Stimulated activated CD4-positive, alpha-beta T cell treated with anti-CD3 and anti-CD28 coated beads, TNF-alpha, amount 100 ng/mL, for 24 hours (primary cell): ENCODE results near the gene GRHL3.
"Not testable (repeated sequence)": the region's sequence is repeated elsewhere in the genome, so short reads cannot be mapped to it uniquely, and the experiment has no call there.

Experiments used
- DNase-seq, 3 experiments: peaks; one replicate each; pipeline ENCODE4 v3.0.0-alpha.2; 2020; ENCODE audit warnings: low read depth in 3 of 3

Gene GRHL3

GRCh38 chr1:24319312-24319863, at the start of gene GRHL3:
Gene GRHL3 (plus strand): TSS chr1:24319357. CDS start chr1:24319552, 195 bp downstream.
- DNase-seq = no peak

- not testable (repeated sequence) for DNase-seq
Observed at GRCh38 chr1:24274203-24275103, 44.7 kb upstream of the GRHL3 start.

GRCh38 chr1:24275104-24275410, 44.1 kb upstream of the GRHL3 start:
- no peak for DNase-seq

GRCh38 chr1:24275510-24275909, 43.6 kb upstream of the GRHL3 start:
- DNase-seq = no peak

- no peak for DNase-seq
Observed at GRCh38 chr1:24276791-24277190, 42.4 kb upstream of the GRHL3 start.

- DNase-seq = no peak
Observed at GRCh38 chr1:24277420-24278169, 41.6 kb upstream of the GRHL3 start.

- DNase-seq = no peak
Observed at GRCh38 chr1:24278726-24279125, 40.4 kb upstream of the GRHL3 start.

- no peak for DNase-seq
Observed at GRCh38 chr1:24279590-24280232, 39.4 kb upstream of the GRHL3 start.

GRCh38 chr1:24281591-24281990, 37.6 kb upstream of the GRHL3 start:
- DNase-seq = no peak

GRCh38 chr1:24282491-24282890, 36.7 kb upstream of the GRHL3 start:
- no peak for DNase-seq

- no peak for DNase-seq
Observed at GRCh38 chr1:24283326-24284155, 35.6 kb upstream of the GRHL3 start.

GRCh38 chr1:24284156-24284471, 35.0 kb upstream of the GRHL3 start:
- DNase-seq = no peak

GRCh38 chr1:24285231-24285630, 33.9 kb upstream of the GRHL3 start:
- no peak for DNase-seq

- no peak for DNase-seq
Observed at GRCh38 chr1:24286246-24287010, 32.7 kb upstream of the GRHL3 start.

GRCh38 chr1:24287779-24288178, 31.4 kb upstream of the GRHL3 start:
- DNase-seq = not testable (repeated sequence)

- DNase-seq = no peak
Observed at GRCh38 chr1:24288479-24288878, 30.7 kb upstream of the GRHL3 start.

- no peak for DNase-seq
Observed at GRCh38 chr1:24289937-24290595, 29.1 kb upstream of the GRHL3 start.

- DNase-seq = no peak
Observed at GRCh38 chr1:24290933-24291487, 28.1 kb upstream of the GRHL3 start.

GRCh38 chr1:24292103-24292502, 27.1 kb upstream of the GRHL3 start:
- DNase-seq = no peak

GRCh38 chr1:24292887-24293286, 26.3 kb upstream of the GRHL3 start:
- no peak for DNase-seq
